ENCODE data around the gene SSH2. TPM values are rescaled to one million over a fixed set of nuclear protein-coding genes. Genes with fewer than 3 reads are reported as not detected.

SSH2 gene
- total RNA-seq, 1 experiment from 2014 or later = 14.6 TPM

GRCh38 chr17:29758255-29758654 is 171.8 kb downstream of the SSH2 start:
- DNase-seq = no peak
- no peaks in the 10 kb centered on the region; a peak in 1 of 5 replicates for H3K9me3 Mint-ChIP-seq

More at GRCh38 chr17:29758255-29758654, 171.8 kb downstream of the SSH2 start:
- H4K91ac ChIP-seq (ENCODE audit: insufficient read length, low read depth, low read length) = no peak overlapping the region
- no peak for TF ChIP-seq CTCF (conservative IDR thresholded peaks at IDR 0.05)
- H4K8ac ChIP-seq (replicated peaks; ENCODE audit: insufficient read length, low read depth, low read length) = no peak overlapping the region
- H3K27ac ChIP-seq (ENCODE audit: insufficient read length, low read depth, low read length) = no peak overlapping the region
- H3K23ac ChIP-seq (ENCODE audit: insufficient read length, low read depth, low read length) = no peak overlapping the region
- no peak overlapping the region for H2BK5ac ChIP-seq (ENCODE audit: insufficient read length, low read length)
- WGBS (ENCODE audit: extremely low coverage, insufficient read length, low lambda C conversion rate) = no CpG with 5 or more reads among the region's 2 CpGs
- H2BK20ac ChIP-seq (ENCODE audit: low read depth, low read length, poor library complexity, severe bottlenecking) = no peak overlapping the region
- H2BK120ac ChIP-seq (ENCODE audit: low read depth, low read length, poor library complexity, severe bottlenecking) = no peak overlapping the region
- no peak overlapping the region for H3K56ac ChIP-seq (ENCODE audit: insufficient read length, low read depth, low read length)
- H3K27me3 ChIP-seq (ENCODE audit: insufficient read depth, low read length) = no peaks in the 10 kb centered on the region
- H2AK5ac ChIP-seq (ENCODE audit: insufficient read length, low read length) = no peak overlapping the region
- H3K4me3 Mint-ChIP-seq = no peak overlapping the region
- H3K4me2 ChIP-seq (ENCODE audit: insufficient read depth, insufficient read length, low read length) = no peak overlapping the region
- H2BK12ac ChIP-seq (ENCODE audit: insufficient read length, low read depth, low read length) = no peak overlapping the region
- H3K9me3 ChIP-seq (ENCODE audit: control insufficient read depth, low read depth, low read length) = no peaks in the 10 kb centered on the region
- H3K27ac Mint-ChIP-seq = no peak overlapping the region
- no peaks in the 10 kb centered on the region for H4K20me1 ChIP-seq (ENCODE audit: control insufficient read depth, insufficient read depth, insufficient read length)
- no peaks in the 10 kb centered on the region for H3K36me3 Mint-ChIP-seq (ENCODE audit: insufficient read depth in 1 of 3, low read depth in 3 of 3)
- H3K79me2 ChIP-seq (ENCODE audit: insufficient read depth, low read length) = no peaks in the 10 kb centered on the region
- peaks cover 18% of the 10 kb centered on the region for H3K27me3 Mint-ChIP-seq (ENCODE audit: low read depth)
- H3K9ac ChIP-seq (ENCODE audit: extremely low read depth, insufficient read length, low read length) = no peak overlapping the region
- H3K18ac ChIP-seq (ENCODE audit: insufficient read length, low read depth, low read length) = no peak overlapping the region
- H3K4me1 Mint-ChIP-seq = peaks cover 13% of the 10 kb centered on the region in 2 experiments
- H3T11ph ChIP-seq (ENCODE audit: low read length) = no peak overlapping the region
- no peak overlapping the region for H3K14ac ChIP-seq (ENCODE audit: insufficient read depth, low read length)
- H2AFZ ChIP-seq (ENCODE audit: low read length) = no peak overlapping the region
- peaks cover 13% of the 10 kb centered on the region for H3K23me2 ChIP-seq (ENCODE audit: insufficient read length, low read depth, low read length, poor library complexity, severe bottlenecking)
- H3K4ac ChIP-seq (ENCODE audit: low read depth, low read length) = no peak overlapping the region
- H2BK15ac ChIP-seq (ENCODE audit: low read depth, low read length) = no peak overlapping the region
- H4K5ac ChIP-seq (ENCODE audit: insufficient read length, low read depth, low read length) = no peak overlapping the region
- H3K4me1 ChIP-seq (ENCODE audit: insufficient read depth, low read length) = no peaks in the 10 kb centered on the region
- no peaks in the 10 kb centered on the region for H3K79me1 ChIP-seq (ENCODE audit: insufficient read depth, low read depth, low read length, poor library complexity, severe bottlenecking)

Measured in H9 (cell line).